CD4-positive, alpha-beta T cell (primary cell): Measurements from ENCODE around the gene MKNK2. TPM values are rescaled to one million over a fixed set of nuclear protein-coding genes. Genes with fewer than 3 reads are reported as not detected.

ENCODE experiments used
- ATAC-seq: fragments of 200-7000 bp; cut with Tn5 transposase; one replicate; pipeline ENCODE4 v1.10.0; 2022; ENCODE audit warnings: mild to moderate bottlenecking; ENCODE audit not compliant: poor library complexity
- CTCF ChIA-PET: fragments of 350-600 bp; sonication (Branson Sonifier 250); formaldehyde crosslinking; loops from one replicate; lab custom pipeline; 2021; ENCODE audit warnings: antibody characterized with exemption, inconsistent platforms; lab: Charles Lee
- POLR2A ChIA-PET: fragments of 350-600 bp; sonication (Branson Sonifier 250); formaldehyde crosslinking; loops from one replicate; lab custom pipeline; 2021; ENCODE audit warnings: antibody characterized with exemption, inconsistent platforms; lab: Charles Lee
- DNase-seq, 14 experiments: peaks; one replicate each; pipeline ENCODE4 v3.0.0-alpha.2; 2013 to 2020; ENCODE audit warnings: mixed read lengths in 2 of 14
- H3K27ac ChIP-seq, 2 donors: one replicate each; pipeline versions ENCODE4 v1.5.1 to v1.7.0; 2013; ENCODE audit warnings: low read length in 2 of 2, low read depth in 1 of 2, mild to moderate bottlenecking in 1 of 2
- H3K27me3 ChIP-seq, 2 experiments: 1 replicate in 1 of 2; 2 replicates in 1 of 2; pipeline versions ENCODE4 v1.6.1 to v1.7.0; 2013; ENCODE audit warnings: low read length in 2 of 2, control low read depth in 1 of 2, mild to moderate bottlenecking in 1 of 2, moderate library complexity in 1 of 2; ENCODE audit not compliant: insufficient read depth in 2 of 2, control insufficient read depth in 1 of 2
- H3K36me3 ChIP-seq: one replicate; pipeline ENCODE4 v1.6.1; 2013; ENCODE audit warnings: low read length, control low read depth; ENCODE audit not compliant: insufficient read depth
- H3K4me1 ChIP-seq: one replicate; pipeline ENCODE4 v1.6.1; 2013; ENCODE audit warnings: low read length, control low read depth; ENCODE audit not compliant: insufficient read depth
- H3K4me3 ChIP-seq: one replicate; pipeline ENCODE4 v1.5.1; 2013; ENCODE audit warnings: mild to moderate bottlenecking, low read length, moderate library complexity
- H3K9me3 ChIP-seq, 2 experiments: 1 replicate in 1 of 2; 2 replicates in 1 of 2; pipeline versions ENCODE4 v1.6.1 to v1.7.0; 2013; ENCODE audit warnings: low read length in 2 of 2, mild to moderate bottlenecking in 2 of 2, control low read depth in 1 of 2, moderate library complexity in 1 of 2; ENCODE audit not compliant: control insufficient read depth in 1 of 2, insufficient read depth in 1 of 2
- H3K27ac Mint-ChIP-seq: one replicate; pipeline ENCODE4 v1.8.0; 2020; ENCODE audit warnings: mixed read lengths
- H3K27me3 Mint-ChIP-seq: one replicate; pipeline ENCODE4 v1.8.0; 2021; ENCODE audit warnings: mixed read lengths
- H3K36me3 Mint-ChIP-seq: one replicate; pipeline ENCODE4 v1.8.0; 2021; ENCODE audit warnings: low read depth, mixed read lengths
- H3K4me1 Mint-ChIP-seq: one replicate; pipeline ENCODE4 v1.8.0; 2021; ENCODE audit warnings: low read depth, mixed read lengths
- H3K4me3 Mint-ChIP-seq: one replicate; pipeline ENCODE4 v1.8.0; 2020; ENCODE audit warnings: mild to moderate bottlenecking, mixed read lengths
- H3K9me3 Mint-ChIP-seq: one replicate; pipeline ENCODE4 v1.8.0; 2020; ENCODE audit warnings: mixed read lengths
- CTCF ChIP-seq: fragments of 200-600 bp; IDR thresholded peaks from one replicate; pipeline ENCODE4 v1.8.0; 2022; ENCODE audit warnings: antibody characterized with exemption, mild to moderate bottlenecking
- intact Hi-C, 2 experiments: fragments of 100-400 bp; cut with DNase I in 1 of 2; cut with micrococcal nuclease in 1 of 2; formaldehyde crosslinking; loops; one replicate each; pipeline versions ENCODE4 v1.15.1 to v1.9.0; 2023 to 2025; cut with DNase I, micrococcal nuclease
- total RNA-seq, 174 experiments: library from RNA in 2 of 174; stranded (reverse) in 2 of 174; gene quantifications; one replicate each; pipeline ENCODE4 v1.2.3 and lab custom pipeline; 2021 to 2026

MKNK2 gene
- total RNA-seq, 2 experiments from 2014 or later: 325 to 347 TPM

GRCh38 chr19:2018752-2019151 is 32.3 kb downstream of the MKNK2 start:
- H3K4me3 ChIP-seq: no peak overlapping the region
- CTCF ChIA-PET: interaction anchor here (0.7 to 1.5 kb wide), 4 partner anchors 15 to 127 kb away, joined by 4 to 13 read pairs (median 4); no protein-coding TSS in a partner anchor
- no peaks in the 10 kb centered on the region for H3K36me3 ChIP-seq
- Mint-ChIP-seq H3K36me3 (no peaks in the 10 kb centered on the region), H3K27ac (no peak overlapping the region), H3K4me3 (no peak overlapping the region), H3K4me1 (peaks cover 10% of the 10 kb centered on the region), H3K9me3 (no peaks in the 10 kb centered on the region), H3K27me3 (no peaks in the 10 kb centered on the region)
- H3K9me3 ChIP-seq: no peaks in the 10 kb centered on the region
- intact Hi-C loops: loop anchor here (1.0 to 10.0 kb wide), 7 partner anchors 34 to 216 kb away; partner anchors contain the start of genes IZUMO4 (in 2 of the 2), MKNK2 (in 2 of the 2), MOB3A (in 2 of the 2) and AP3D1 (in 1 of the 2)
- no peak overlapping the region for H3K27ac ChIP-seq
- ATAC-seq: no peak
- TF ChIP-seq CTCF: no peak
- no peaks in the 10 kb centered on the region for H3K27me3 ChIP-seq
- POLR2A ChIA-PET: interaction anchor here (1.1 kb wide), 2 partner anchors 34 to 77 kb away, joined by 3 to 5 read pairs; partner anchors contain the start of gene MOB3A
- peak in 1 of 14 experiments; percentile 55 for DNase-seq
- H3K4me1 ChIP-seq: peaks cover 28% of the 10 kb centered on the region

GRCh38 chr19:2016041-2016807 is 34.8 kb downstream of the MKNK2 start:
- Histone ChIP-seq H3K4me1 (peaks cover 33% of the 10 kb centered on the region), H3K4me3 (peak overlapping the region; percentile 30), H3K9me3 (peaks cover 0 to 4% of the 10 kb centered on the region in 2 experiments), H3K27me3 (no peaks in the 10 kb centered on the region), H3K27ac (no peak overlapping the region), H3K36me3 (no peaks in the 10 kb centered on the region)
- POLR2A ChIA-PET: no interaction called here
- peak in 12 of 14 experiments; percentile 42 to 86 (median 54) for DNase-seq
- Mint-ChIP-seq H3K4me1 (peaks cover 22% of the 10 kb centered on the region), H3K9me3 (no peaks in the 10 kb centered on the region), H3K4me3 (peak overlapping the region; percentile 76), H3K27ac (peak overlapping the region; percentile 69), H3K36me3 (peaks cover 11% of the 10 kb centered on the region), H3K27me3 (no peaks in the 10 kb centered on the region)
- intact Hi-C loops: loop anchor here (2.0 to 10.0 kb wide), 5 partner anchors 36 to 257 kb away; partner anchors contain the start of genes MKNK2 (in 2 of the 2), AP3D1 (in 1 of the 2), PLEKHJ1 (in 1 of the 2) and SF3A2 (in 1 of the 2)
- CTCF ChIA-PET: no interaction called here
- ATAC-seq: peak; percentile 63
- TF ChIP-seq CTCF: no peak

GRCh38 chr19:2015608-2015950 is 35.5 kb downstream of the MKNK2 start, which contains the start of gene BTBD2:
Gene BTBD2 (minus strand): TSS chr19:2015714. CDS start chr19:2015703, 11 bp downstream.
- CTCF ChIA-PET: no interaction called here
- intact Hi-C loops: loop anchor here (5.0 to 10.0 kb wide), 4 partner anchors 37 to 219 kb away; partner anchors contain the start of genes MKNK2 (in 2 of the 2), AP3D1 (in 1 of the 2), PLEKHJ1 (in 1 of the 2) and SF3A2 (in 1 of the 2)
- H3K27ac Mint-ChIP-seq: peak within 1 kb of the TSS; percentile 69

More at GRCh38 chr19:2015608-2015950, 35.5 kb downstream of the MKNK2 start, which contains the start of gene BTBD2:
- Mint-ChIP-seq H3K4me3 (peak within 1 kb of the TSS; percentile 76), H3K4me1 (peaks cover 23% of the 10 kb centered on the region), H3K9me3 (no peaks in the 10 kb centered on the region), H3K36me3 (peaks cover 14% of the 10 kb centered on the region), H3K27me3 (no peaks in the 10 kb centered on the region)
- Histone ChIP-seq H3K4me3 (peak within 1 kb of the TSS; percentile 42), H3K4me1 (peaks cover 33% of the 10 kb centered on the region), H3K9me3 (peaks cover 0 to 11% of the 10 kb centered on the region in 2 experiments), H3K36me3 (no peaks in the 10 kb centered on the region), H3K27ac (peak within 1 kb of the TSS in 1 of 2 donors; percentile 29), H3K27me3 (no peaks in the 10 kb centered on the region)
- POLR2A ChIA-PET: no interaction called here
- TF ChIP-seq CTCF: no peak
- DNase-seq: peak in 12 of 14 experiments; percentile 24 to 82 (median 54)
- peak; percentile 14 for ATAC-seq
